HG03103 (cell line): ENCODE measurements around the gene ATP5F1D.

Experiments used
- ATAC-seq: cut with Tn5 transposase; IDR thresholded peaks from one replicate; pipeline ENCODE4 v1.9.1; 2021; ENCODE audit warnings: low read depth; ENCODE audit not compliant: unreplicated experiment

The ATP5F1D gene

GRCh38 chr19:1220477-1220930 lies 21.0 kb upstream of the ATP5F1D start:
- ATAC-seq = no peak

GRCh38 chr19:1220976-1221903 lies 20.3 kb upstream of the ATP5F1D start:
- ATAC-seq = no peak

DNA sequence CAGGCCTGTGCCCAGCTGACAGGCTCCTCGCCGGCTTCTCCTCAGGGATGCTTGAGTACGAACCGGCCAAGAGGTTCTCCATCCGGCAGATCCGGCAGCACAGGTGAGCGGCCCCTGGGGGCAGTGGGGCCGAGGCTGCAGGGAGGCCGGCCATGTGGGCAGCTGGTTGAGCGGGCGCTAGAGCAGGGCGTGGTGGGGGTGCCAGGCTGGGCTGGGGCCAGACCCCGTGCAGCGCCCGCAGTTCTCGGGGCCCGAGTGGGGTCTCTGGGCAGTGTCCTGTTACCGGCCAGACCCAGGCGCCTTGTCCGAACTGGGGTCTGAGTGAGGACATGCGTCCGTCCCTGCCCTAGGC lies 19.7 kb upstream of the ATP5F1D start:
- no peak for ATAC-seq

- no peak for ATAC-seq
Observed at GRCh38 chr19:1222394-1222793, 19.2 kb upstream of the ATP5F1D start.

DNA sequence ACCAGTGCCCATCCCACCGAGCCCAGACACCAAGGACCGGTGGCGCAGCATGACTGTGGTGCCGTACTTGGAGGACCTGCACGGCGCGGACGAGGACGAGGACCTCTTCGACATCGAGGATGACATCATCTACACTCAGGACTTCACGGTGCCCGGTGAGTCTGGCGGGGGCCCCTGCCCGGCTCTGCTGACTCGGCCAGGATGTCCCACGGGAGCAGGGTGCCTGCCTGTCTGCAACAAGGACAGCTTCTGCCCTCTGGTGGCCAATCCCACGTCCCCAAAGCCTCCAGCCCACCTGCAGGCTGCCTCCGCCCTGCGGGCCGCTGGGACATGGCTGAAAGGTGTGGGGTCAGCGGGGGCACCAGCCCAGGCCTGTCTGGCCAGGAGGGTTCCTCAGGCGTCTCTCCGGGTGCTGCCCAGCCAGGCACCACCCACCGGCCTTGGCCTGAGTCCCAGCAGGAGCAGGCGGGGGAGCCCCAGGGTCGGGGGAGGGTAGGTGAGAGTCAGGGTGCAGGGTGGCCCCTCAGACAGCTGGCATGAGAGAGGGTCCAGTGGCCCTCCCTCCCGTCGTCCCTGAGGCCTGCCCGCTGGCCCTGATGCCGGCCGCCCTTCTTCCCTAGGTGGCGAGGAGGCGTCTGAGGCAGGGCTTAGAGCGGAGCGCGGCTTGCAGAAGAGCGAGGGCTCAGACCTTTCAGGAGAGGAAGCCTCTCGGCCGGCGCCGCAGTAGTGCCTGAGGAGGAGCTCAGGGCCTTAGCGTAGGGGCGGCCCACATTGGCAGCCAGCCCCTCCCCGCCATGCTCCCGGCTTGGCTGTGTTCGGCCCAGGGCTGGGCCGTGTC lies 18.3 kb upstream of the ATP5F1D start:
- ATAC-seq = no peak

- ATAC-seq = no peak
Observed at GRCh38 chr19:1224047-1224825, 17.3 kb upstream of the ATP5F1D start.

GRCh38 chr19:1224847-1225246 lies 16.7 kb upstream of the ATP5F1D start:
- no peak for ATAC-seq

DNA sequence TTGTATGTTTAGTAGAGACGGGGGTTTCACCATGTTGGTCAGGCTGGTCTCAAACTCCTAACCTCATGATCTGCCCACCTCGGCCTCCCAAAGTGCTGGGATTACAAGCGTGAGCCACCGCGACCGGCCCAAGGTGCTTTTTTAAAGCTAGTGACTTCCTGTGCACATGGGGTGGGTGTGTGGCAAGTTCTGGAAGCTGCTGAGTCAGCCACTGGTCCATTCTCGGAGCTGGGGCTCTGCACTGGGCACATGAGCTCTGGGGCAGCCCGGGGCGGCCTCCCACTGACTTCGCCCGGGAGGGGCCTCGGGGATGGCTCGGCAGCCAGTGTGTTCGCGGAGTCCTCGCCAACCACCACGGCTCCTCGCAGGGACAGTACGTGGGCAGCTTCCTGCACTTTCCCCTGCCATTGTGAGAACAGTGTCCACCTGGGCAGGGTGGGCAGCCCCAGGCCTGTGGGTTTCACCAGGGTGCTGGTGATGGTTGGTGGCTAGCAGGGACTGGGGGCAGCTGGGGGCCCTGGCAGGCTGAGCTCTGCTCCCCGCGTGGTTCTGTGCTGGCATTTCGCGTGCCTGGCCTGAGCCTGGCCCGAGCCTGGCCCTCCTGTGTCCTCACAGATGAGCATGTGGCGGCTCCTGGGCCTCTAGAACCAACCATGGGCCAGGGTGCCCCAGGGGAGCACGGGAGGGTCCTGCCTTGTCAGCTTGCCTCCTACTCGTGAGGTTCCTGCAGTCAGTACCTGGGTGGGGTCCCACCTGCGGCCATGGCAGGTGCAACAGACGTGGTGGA lies 15.9 kb upstream of the ATP5F1D start:
- ATAC-seq = no peak

DNA sequence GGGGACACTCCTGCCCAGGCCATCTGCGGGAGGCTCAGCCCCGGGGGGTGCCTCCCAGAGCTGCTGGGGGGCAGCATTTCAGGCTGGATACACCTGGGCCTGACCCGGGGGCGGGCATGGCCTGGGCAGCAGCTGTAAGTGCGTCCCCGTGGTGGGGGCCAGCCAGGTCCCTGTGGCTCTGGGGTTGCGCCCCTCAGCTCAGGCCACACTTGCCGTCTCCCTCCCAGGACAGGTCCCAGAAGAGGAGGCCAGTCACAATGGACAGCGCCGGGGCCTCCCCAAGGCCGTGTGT lies 15.4 kb upstream of the ATP5F1D start:
- no peak for ATAC-seq

DNA sequence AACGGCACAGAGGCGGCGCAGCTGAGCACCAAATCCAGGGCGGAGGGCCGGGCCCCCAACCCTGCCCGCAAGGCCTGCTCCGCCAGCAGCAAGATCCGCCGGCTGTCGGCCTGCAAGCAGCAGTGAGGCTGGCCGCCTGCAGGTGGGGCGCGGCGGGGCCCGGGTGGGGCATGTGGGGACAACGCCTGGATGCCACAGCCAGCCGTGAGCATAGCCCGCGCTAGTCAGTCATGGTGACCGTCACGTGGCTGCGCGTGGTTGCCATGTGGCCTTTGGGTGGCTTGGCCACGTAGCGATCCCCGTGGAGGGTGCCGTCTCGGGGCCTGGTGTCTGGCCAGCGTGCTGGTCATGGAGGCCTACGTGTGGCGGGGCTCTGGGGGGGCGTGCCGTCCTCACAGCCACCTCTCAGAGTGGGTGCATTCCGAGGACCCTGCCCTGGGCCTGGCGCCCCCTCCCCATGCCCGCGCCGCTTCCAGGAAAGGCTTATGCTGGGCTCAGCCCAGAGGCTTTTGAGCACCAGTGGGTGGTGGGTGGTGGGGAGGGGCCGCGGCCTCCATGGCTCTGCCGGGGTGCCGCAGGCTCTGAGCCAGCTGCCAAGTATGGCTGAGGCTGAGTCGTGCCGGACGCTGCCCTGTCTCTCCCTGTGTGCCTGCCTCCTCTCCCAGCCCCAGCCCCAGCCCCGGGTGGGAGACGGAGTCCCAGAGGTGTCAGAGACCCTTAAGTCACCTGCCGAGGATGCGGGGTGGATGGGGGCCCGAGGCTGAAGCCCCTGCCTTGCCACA lies 14.8 kb upstream of the ATP5F1D start:
- ATAC-seq = no peak

- ATAC-seq = no peak
Observed at GRCh38 chr19:1227304-1228054, 14.1 kb upstream of the ATP5F1D start.

GRCh38 chr19:1228161-1228957 lies 13.2 kb upstream of the ATP5F1D start:
- ATAC-seq = no peak

DNA sequence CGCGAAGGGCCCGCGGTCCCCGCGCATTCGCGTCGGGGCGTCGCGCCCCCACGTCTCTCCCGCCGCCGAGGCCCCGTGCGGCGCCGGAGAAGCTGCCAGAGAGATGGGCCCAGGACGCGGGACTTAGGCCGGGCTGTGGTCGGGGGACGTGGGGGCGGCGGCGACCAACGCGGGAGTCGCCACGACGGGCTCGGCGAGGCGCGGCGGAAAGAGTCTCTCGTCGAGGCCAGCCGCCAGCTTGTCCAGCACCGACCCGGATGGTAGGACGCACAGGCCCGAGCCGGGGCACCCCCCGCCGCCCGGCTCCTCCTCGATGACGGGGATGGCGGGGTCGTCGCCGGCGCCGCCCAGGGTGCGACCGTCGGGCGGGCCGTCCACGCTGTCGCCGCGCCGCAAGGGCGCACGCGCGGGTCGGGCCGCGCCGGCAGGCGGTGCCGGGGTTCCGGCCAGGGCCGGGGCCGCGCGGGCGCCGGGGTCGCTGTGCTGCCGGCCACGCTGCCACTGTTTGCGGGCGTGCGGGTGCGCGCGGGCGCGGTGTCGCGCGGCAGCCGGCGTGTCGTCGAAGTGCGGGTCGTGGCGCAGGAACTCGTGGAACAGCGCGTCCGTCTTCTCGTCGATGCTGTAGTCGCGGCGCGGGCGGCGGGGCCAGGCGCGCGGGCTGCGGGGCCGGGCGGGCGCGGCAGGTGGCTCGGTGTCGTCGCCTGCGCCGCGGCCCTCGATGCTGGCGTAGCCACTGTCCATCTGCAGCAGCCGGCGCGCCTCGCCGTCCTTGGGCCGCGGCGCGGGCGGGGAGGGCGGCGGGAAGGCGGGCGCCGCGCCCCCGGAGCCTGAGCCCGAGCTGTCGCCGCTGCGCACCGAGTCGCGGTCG lies 12.3 kb upstream of the ATP5F1D start:
- no peak for ATAC-seq

GRCh38 chr19:1229924-1230782 lies 11.4 kb upstream of the ATP5F1D start:
- no peak for ATAC-seq

GRCh38 chr19:1230783-1231489 lies 10.6 kb upstream of the ATP5F1D start:
- ATAC-seq = no peak
